Stimulated activated CD4-positive, alpha-beta T cell treated with anti-CD3 and anti-CD28 coated beads, Interleukin-1b, Interleukin-23, amount 100 ng/mL, for 24 hours (primary cell): ENCODE results near the gene ATRAID.
A peak's percentile ranks its signal among the peaks of the same experiment; 100 is the strongest.

Experiments used
- DNase-seq, 4 experiments: peaks; one replicate each; pipeline ENCODE4 v3.0.0-alpha.2; 2020; ENCODE audit warnings: low read depth in 4 of 4, low spot score in 1 of 4

The ATRAID gene

GRCh38 chr2:27249891-27250651 lies 38.2 kb downstream of the ATRAID start:
- DNase-seq = peak in 1 of 4 experiments; percentile 37

GRCh38 chr2:27250652-27251379 lies 39.0 kb downstream of the ATRAID start:
- no peak for DNase-seq

- DNase-seq = no peak
These were observed 39.9 kb downstream of the ATRAID start for GRCh38 chr2:27251766-27252165.

- DNase-seq = no peak
These were observed 43.3 kb downstream of the ATRAID start for GRCh38 chr2:27255187-27255586.

GRCh38 chr2:27255660-27256059 lies 43.8 kb downstream of the ATRAID start:
- DNase-seq = no peak

- no peak for DNase-seq
These were observed 45.1 kb downstream of the ATRAID start for GRCh38 chr2:27256855-27257454.

GRCh38 chr2:27258051-27258450 lies 46.2 kb downstream of the ATRAID start:
- no peak for DNase-seq

- no peak for DNase-seq
These were observed 49.5 kb downstream of the ATRAID start for GRCh38 chr2:27261241-27261925.

- no peak for DNase-seq
These were observed 50.1 kb downstream of the ATRAID start for GRCh38 chr2:27261926-27262298.

- DNase-seq = peak; percentile 24 to 72 (median 50)
These were observed 50.8 kb downstream of the ATRAID start, which contains the start of gene SLC30A3 for GRCh38 chr2:27262379-27263286. SLC30A3 (minus strand) TSS chr2:27263047; CDS start chr2:27262906, 141 bp downstream.

GRCh38 chr2:27263287-27264252 lies 51.7 kb downstream of the ATRAID start:
- DNase-seq = no peak

- DNase-seq = no peak
These were observed 52.5 kb downstream of the ATRAID start for GRCh38 chr2:27264253-27264752.

GRCh38 chr2:27264753-27265535 lies 53.1 kb downstream of the ATRAID start:
- peak in 3 of 4 experiments; percentile 34 to 58 (median 50) for DNase-seq

- DNase-seq = no peak
These were observed 53.7 kb downstream of the ATRAID start for GRCh38 chr2:27265536-27265870.
